Measurements from ENCODE around the gene JUND.

DNA sequence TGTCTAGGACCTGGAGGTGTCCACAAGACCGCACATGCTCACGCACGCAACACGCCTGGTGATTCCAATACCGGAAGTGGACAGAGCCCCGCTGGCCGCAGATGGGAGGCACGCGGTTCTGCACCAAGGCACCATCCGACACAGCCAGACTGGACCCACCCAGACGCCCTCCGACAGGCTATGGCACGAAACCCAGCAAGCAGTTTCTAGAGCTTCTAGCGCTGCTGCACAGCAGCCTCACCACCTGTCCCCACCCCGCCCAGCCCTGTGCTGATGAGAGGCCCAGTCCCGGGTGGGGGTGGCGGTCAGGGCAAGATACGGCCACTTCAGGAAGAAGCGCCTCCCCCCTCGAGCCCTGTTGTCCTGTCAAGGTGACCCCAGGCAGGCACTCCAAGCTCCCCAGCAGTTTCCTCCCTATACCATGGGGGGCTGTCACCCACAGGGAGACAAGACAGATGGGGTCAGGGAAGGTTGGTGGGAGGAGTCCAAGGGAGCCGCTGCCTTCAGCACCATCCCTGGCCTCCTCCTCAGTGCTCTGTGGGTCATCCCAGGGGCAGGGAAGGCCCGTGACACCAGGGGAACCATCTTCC is 30.2 kb upstream of the JUND start:
- TF ChIP-seq, protein P1, sequence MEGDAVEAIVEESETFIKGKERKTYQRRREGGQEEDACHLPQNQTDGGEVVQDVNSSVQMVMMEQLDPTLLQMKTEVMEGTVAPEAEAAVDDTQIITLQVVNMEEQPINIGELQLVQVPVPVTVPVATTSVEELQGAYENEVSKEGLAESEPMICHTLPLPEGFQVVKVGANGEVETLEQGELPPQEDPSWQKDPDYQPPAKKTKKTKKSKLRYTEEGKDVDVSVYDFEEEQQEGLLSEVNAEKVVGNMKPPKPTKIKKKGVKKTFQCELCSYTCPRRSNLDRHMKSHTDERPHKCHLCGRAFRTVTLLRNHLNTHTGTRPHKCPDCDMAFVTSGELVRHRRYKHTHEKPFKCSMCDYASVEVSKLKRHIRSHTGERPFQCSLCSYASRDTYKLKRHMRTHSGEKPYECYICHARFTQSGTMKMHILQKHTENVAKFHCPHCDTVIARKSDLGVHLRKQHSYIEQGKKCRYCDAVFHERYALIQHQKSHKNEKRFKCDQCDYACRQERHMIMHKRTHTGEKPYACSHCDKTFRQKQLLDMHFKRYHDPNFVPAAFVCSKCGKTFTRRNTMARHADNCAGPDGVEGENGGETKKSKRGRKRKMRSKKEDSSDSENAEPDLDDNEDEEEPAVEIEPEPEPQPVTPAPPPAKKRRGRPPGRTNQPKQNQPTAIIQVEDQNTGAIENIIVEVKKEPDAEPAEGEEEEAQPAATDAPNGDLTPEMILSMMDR (IDR thresholded peaks at IDR 0.05; ENCODE audit: insufficient read depth, low read depth, low read length) = no peak
- TF ChIP-seq EZH2 (IDR thresholded peaks at IDR 0.05; ENCODE audit: insufficient read depth, low read length) = no peak

Data from astrocyte (in vitro differentiated cells and primary cell).